DOHH2 (cell line): ENCODE data around the gene APOBEC2.

Experiments used
- CTCF ChIP-seq: fragments of 200-600 bp; sonication (generic); IDR thresholded peaks from one replicate; pipeline ENCODE4 v1.5.1; 2014; ENCODE audit warnings: antibody characterized with exemption, mild to moderate bottlenecking, low read depth, low read length; ENCODE audit not compliant: poor library complexity, severe bottlenecking
- EZH2phosphoT487 ChIP-seq: fragments of 200-600 bp; sonication (generic); IDR thresholded peaks from 2 replicates; pipeline ENCODE4 v1.6.1; 2017; ENCODE audit warnings: borderline replicate concordance, mild to moderate bottlenecking, antibody characterized with exemption, low read length, moderate library complexity, mixed read lengths

DNA sequence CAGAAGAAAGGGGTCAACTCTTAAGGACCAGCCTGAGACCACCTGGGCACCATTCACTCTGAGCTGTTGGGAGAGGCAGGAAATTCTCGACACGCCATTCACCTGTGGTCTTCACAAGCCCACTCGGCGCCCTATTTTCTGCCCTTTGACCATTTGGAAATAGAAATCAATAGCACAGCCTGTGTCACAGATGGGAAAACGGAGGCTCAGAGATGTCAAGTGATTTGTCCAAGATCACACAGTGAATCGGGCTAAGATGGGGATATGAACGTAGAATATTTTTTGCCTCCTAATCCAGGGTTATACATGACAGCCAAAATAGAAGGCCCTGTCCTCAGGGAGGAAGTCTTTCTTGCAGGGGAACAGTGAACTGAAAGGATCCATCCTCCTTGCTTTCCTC is 3.0 kb upstream of the APOBEC2 start:
- TF ChIP-seq CTCF (no peak), EZH2phosphoT487 (no peak)
